Activated T-helper 1 cell treated with Interleukin-2 at 50 U/mL for 16 hours (primary cell): Measurements from ENCODE around the gene COPG1.
"Not testable (repeated sequence)": the region's sequence is repeated elsewhere in the genome, so short reads cannot be mapped to it uniquely, and the experiment has no call there.

Experiments used
- DNase-seq: peaks from one replicate; pipeline ENCODE4 v3.0.0-alpha.2; 2020; ENCODE audit warnings: low read depth

The COPG1 gene

GRCh38 chr3:129249284-129250065 is at the start of gene COPG1:
TSS of gene COPG1 (plus strand) at chr3:129249606. CDS start at chr3:129249710, 104 bp downstream.
- peak; percentile 86 for DNase-seq

GRCh38 chr3:129204473-129204872 is 44.9 kb upstream of the COPG1 start:
- no peak for DNase-seq

- DNase-seq, result no peak
Measured at GRCh38 chr3:129205109-129205832, 44.1 kb upstream of the COPG1 start.

- no peak for DNase-seq
Measured at GRCh38 chr3:129207479-129207878, 41.9 kb upstream of the COPG1 start.

GRCh38 chr3:129211345-129211744 is 38.1 kb upstream of the COPG1 start:
- no peak for DNase-seq

- no peak for DNase-seq
Measured at GRCh38 chr3:129211772-129212171, 37.6 kb upstream of the COPG1 start.

GRCh38 chr3:129213238-129213637 is 36.2 kb upstream of the COPG1 start:
- no peak for DNase-seq

- DNase-seq, result no peak
Measured at GRCh38 chr3:129218742-129219141, 30.7 kb upstream of the COPG1 start.

- not testable (repeated sequence) for DNase-seq
Measured at GRCh38 chr3:129224387-129224786, 25.0 kb upstream of the COPG1 start.

- no peak for DNase-seq
Measured at GRCh38 chr3:129224984-129225393, 24.4 kb upstream of the COPG1 start.

GRCh38 chr3:129226374-129226773 is 23.0 kb upstream of the COPG1 start:
- no peak for DNase-seq

GRCh38 chr3:129228891-129229585 is 20.4 kb upstream of the COPG1 start:
- DNase-seq, result no peak

GRCh38 chr3:129230311-129231019 is 18.9 kb upstream of the COPG1 start:
- DNase-seq, result no peak

- no peak for DNase-seq
Measured at GRCh38 chr3:129231331-129232119, 17.9 kb upstream of the COPG1 start.

GRCh38 chr3:129233538-129233937 is 15.9 kb upstream of the COPG1 start:
- no peak for DNase-seq

- DNase-seq, result no peak
Measured at GRCh38 chr3:129234441-129234840, 15.0 kb upstream of the COPG1 start.

GRCh38 chr3:129235344-129235917 is 14.0 kb upstream of the COPG1 start:
- DNase-seq, result no peak

GRCh38 chr3:129238945-129239705 is 10.3 kb upstream of the COPG1 start:
- DNase-seq, result no peak

- no peak for DNase-seq
Measured at GRCh38 chr3:129239991-129240390, 9.4 kb upstream of the COPG1 start.

GRCh38 chr3:129240436-129240835 is 9.0 kb upstream of the COPG1 start:
- no peak for DNase-seq
